Muscle of arm (tissue), 12 donors: ENCODE measurements around the gene RAI14. TPM values are rescaled to one million over a fixed set of nuclear protein-coding genes. Genes with fewer than 3 reads are reported as not detected.
A peak's percentile ranks its signal among the peaks of the same experiment; 100 is the strongest.
"Not testable (repeated sequence)": the region's sequence is repeated elsewhere in the genome, so short reads cannot be mapped to it uniquely, and the experiment has no call there.

Source experiments
- DNase-seq: peaks from one replicate; pipeline ENCODE4 v3.0.0-alpha.2; 2013
- polyA plus RNA-seq, 12 donors: library from polyadenylated mRNA; unstranded; fragments of 120-200 nt; gene quantifications; one replicate each; pipeline ENCODE4 v1.2.1, GENCODE V29; 2013; ENCODE audit not compliant: insufficient read length in 12 of 12

Gene RAI14
- polyA plus RNA-seq, 12 donors: 12.9 to 63.0 (median 27.0) TPM; not detected in 1

DNA sequence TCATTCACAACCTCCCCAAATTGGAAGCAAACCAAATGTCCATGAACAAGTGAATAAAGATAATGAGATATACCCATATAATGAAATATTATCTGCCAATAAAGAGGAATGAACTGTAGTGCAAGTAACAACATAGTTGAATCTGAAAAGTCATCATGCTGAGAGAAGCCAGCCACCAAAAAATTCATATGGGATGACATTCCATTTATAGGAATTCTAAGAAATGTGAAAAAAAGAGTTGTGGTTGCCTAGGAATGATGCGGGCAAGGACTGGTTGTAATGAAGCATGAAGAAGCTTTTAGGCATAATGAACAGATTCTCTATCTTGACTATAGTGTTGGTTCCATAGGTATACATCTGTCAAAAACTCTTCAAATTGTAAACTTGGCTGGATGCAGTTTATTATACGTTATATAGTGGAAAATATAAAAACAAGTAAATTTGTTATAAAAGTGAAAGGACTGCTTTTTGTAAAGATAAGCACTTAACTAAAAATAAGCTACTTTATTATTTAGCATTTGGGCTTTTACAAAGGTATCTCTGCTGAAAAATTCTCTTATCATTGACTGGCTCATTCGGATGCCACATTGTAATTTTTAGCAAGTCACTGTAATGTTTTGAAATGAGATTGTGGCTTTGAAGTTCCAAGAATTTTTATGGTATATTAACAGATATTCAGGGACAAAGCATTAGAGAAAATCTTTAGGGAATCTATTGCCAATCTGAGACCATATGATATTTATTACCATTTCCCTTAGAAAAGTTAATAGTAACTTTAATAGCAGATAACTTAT, 161.6 kb downstream of the RAI14 start:
- no peak for DNase-seq

GRCh38 chr5:34818717-34819116, 162.6 kb downstream of the RAI14 start:
- DNase-seq: no peak

- DNase-seq: no peak
Observed at GRCh38 chr5:34820593-34820992, 164.5 kb downstream of the RAI14 start.

- no peak for DNase-seq
Observed at GRCh38 chr5:34822956-34823715, 167.0 kb downstream of the RAI14 start.

DNA sequence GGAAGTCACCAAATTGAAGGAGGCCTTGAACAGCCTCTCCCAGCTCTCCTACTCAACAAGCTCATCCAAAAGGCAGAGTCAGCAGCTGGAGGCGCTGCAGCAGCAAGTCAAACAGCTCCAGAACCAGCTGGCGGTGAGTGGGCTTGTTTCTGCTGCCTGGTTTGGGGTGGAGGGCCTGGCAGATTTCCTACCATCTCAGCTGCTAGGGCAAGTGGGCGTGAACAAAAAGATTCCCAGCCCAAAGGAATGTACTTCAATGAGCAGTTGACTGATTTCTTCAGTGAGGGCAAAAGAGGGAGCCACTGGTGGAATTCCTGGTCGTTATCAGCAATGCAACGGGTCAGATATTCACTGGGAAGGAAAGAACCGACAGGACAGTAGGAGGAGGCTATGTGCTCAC, 170.2 kb downstream of the RAI14 start:
- no peak for DNase-seq

DNA sequence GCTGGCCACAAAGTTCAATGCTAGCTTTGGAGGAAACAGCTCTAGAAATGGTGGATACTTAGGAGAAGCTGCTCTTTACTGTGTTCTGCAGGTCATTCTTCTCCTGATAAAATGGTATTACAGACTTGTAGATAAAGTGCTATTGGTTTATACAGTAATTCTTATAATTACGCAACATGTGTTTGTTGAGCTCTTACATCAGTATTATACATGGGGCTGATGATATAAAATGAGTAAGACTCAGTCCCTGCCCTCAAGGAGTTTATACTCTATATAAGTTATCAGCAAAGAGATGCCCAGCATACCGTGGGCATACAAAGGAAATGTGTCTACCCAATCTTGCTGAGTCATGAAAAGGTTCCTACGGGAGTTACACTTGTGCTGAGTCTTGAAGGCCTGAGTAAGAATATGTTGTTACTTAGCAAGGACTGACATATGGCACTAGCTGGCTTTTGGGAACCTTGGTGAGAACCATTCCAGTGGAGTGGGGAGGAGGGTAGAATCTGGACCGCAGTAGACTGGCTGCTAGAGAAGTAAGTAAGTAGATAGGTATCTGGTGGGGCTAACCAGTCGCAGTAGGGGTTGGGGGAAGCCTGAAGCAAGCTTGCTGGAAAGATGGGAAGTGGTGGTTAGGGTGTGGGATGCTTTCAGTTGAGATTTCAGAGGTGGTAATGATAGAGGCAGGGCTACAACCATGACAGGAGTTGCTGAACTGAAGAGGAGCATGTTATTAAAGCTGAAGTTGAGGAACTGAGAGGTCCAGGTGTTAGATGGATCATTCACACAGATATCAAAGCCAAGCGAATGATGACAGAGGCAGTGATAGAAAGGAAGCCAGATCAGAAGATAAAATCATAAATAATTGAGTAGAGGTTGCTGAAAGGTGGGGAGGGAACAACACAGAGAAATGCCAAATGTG, 171.7 kb downstream of the RAI14 start:
- no peak for DNase-seq

DNA sequence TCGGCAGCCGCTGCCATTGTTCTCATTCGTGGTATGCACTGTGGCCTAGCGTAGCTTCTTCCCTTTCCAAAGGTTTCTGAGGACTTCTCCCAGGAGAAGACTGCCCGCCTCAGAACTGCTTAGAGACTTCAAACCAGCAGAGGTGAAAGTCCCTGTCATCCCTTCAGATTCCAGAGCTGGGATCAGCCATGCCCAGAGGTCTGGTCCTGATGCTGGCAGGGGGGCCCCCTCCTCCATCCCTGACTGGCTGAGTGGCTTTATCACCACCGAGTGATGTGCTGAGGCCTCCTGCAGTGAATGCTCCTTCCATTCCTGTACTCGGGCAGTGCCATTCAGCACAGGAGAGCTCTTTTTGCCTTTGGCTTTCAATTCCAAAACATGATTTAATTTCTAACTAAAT, 174.7 kb downstream of the RAI14 start:
- not testable (repeated sequence) for DNase-seq

DNA sequence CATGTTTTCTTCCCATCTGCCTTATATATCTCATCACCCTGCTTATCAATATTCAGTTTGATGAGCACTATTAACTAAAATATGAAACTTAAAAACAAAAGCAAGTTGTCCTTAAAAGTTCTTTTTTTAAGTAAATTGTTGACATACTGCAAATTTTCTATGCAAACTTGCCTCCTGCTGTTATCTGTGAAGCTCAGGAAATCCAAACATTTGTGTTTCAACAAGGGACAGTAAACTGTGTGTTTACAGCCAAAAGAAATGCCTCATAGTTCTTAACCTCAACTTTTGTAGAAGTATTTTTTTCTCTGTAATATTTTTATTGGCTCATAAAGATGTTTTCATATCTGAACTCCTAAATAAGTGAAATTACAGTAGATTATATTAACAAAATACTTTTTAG, 175.2 kb downstream of the RAI14 start:
- no peak for DNase-seq

GRCh38 chr5:34832568-34832967, 176.4 kb downstream of the RAI14 start:
- no peak for DNase-seq

GRCh38 chr5:34833090-34833489, 177.0 kb downstream of the RAI14 start:
- no peak for DNase-seq

GRCh38 chr5:34833976-34834793, 178.1 kb downstream of the RAI14 start:
- DNase-seq: no peak

GRCh38 chr5:34834794-34835089, 178.6 kb downstream of the RAI14 start:
- no peak for DNase-seq

DNA sequence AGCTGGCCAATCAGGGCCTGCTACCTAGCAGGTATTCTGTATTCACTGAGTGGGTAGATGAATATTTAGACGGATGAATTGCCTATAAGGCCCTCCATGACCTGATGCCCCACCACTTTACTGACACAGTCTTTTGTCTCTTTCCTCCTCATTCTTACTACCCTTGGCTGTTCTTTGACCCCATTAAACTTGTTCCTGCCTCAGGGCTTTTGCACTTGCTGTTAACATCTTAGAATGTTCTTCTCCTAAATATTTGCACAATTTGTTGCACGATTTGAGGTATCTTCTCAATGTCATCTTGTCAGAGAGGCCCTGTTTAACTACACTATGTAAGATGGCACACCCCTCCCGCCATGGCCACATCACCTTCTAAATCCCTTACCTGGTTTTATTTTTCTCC, 179.5 kb downstream of the RAI14 start:
- DNase-seq: no peak

GRCh38 chr5:34838785-34839714, 182.9 kb downstream of the RAI14 start, which contains the start of gene TTC23L:
Gene TTC23L (plus strand): TSS chr5:34839164. CDS start chr5:34840672, 1,508 bp downstream.
- peak; percentile 87 for DNase-seq

- DNase-seq: no peak
Observed at GRCh38 chr5:34841816-34842215, 185.7 kb downstream of the RAI14 start.

GRCh38 chr5:34842554-34842953, 186.4 kb downstream of the RAI14 start:
- no peak for DNase-seq

- DNase-seq: no peak
Observed at GRCh38 chr5:34843497-34843896, 187.4 kb downstream of the RAI14 start.

- DNase-seq: no peak
Observed at GRCh38 chr5:34844106-34844505, 188.0 kb downstream of the RAI14 start.

DNA sequence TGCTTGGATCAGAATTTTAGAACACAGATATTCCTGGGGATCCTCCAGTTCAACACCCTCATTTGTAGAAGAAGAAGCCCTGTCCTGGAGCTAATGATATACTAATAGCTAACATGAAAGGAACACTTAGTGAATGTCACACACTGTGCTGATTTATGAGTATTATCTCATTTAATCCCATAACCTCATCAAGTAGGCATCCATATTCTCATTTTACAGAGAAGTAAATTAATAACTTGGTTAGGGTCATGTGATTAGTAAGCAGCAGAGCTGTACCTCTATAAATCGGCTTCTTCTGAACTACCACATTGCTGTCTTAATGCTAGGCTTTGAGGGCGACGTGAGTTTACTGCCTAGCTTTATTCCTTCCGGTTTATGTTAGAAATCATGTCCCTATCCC, 188.9 kb downstream of the RAI14 start:
- DNase-seq: no peak

DNA sequence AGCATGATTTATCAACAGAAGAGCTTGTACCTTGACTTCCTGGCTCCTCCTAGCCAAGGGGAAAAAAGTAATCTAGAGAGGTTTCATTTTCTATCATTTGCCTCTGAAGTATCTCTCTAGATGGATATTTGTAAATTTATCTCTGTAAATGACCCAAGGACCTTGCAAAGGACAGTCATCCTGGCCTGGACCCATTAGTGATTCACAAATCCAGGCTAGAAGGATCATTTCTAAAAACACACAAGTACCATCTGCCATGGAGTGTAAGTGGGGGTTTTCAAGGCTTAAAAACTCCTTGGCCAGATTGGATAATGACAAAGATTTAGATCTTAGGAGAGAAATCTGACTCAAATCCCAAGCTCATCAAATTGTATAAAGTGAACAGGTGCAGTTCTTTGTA, 190.9 kb downstream of the RAI14 start:
- no peak for DNase-seq
